NCI-H2029 treated with DMSO at 0.1 percent for 48 hours (cell line): ENCODE data around the gene DZIP1L.

Source experiments
- DNase-seq: peaks from one replicate; lab custom pipeline; 2025; lab: John Stamatoyannopoulos, UW

Gene DZIP1L

DNA sequence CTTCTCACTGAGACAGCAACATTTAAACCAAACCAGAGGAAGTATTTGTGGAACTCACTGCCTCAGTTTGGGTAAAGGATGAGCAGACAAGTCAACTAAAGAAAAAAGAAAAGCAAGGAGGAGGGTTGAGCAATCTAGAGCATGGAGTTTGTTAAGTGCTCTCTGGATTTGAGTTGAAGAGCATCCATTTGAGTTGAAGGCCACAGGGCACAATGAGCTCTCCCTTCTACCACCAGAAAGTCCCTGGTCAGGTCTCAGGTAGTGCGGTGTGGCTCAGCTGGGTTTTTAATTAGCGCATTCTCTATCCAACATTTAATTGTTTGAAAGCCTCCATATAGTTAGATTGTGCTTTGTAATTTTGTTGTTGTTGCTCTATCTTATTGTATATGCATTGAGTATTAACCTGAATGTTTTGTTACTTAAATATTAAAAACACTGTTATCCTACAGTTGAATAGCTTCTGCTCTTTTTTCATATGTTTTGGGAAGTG lies 82.2 kb downstream of the DZIP1L start:
- DNase-seq = no peak

- no peak for DNase-seq
These were observed 82.8 kb downstream of the DZIP1L start for GRCh38 chr3:138032567-138032966.

DNA sequence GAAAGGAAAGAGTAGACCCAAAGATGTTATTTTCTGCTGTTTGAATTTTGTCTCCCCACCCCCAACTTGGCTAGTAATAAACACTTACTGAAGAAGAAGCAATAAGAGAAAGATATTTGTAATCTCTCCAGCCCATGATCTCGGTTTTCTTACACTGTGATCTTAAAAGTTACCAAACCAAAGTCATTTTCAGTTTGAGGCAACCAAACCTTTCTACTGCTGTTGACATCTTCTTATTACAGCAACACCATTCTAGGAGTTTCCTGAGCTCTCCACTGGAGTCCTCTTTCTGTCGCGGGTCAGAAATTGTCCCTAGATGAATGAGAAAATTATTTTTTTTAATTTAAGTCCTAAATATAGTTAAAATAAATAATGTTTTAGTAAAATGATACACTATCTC lies 83.9 kb downstream of the DZIP1L start:
- no peak for DNase-seq

GRCh38 chr3:138030734-138031280 lies 84.6 kb downstream of the DZIP1L start:
- DNase-seq = no peak

DNA sequence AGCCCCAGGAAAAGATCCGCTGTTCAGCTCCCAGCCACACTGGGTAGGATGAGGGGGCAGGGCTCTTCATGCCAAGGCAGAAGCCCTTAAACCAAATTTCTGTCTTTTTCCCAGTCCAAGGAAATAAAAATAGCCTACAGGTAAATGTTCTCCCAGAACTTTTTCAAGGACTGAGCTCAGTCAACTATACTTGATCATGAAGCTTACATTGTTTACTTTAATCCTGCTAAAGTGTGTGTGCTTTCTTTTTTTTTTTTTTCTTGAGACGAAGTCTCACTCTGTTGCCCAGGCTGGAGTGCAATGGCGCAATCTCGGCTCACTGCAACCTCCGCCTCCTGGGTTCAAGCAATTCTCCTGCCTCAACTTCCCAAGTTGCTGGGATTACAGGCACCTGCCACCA lies 87.6 kb downstream of the DZIP1L start:
- DNase-seq = no peak

- DNase-seq = no peak
These were observed 89.9 kb downstream of the DZIP1L start for GRCh38 chr3:138025553-138025952.

- no peak for DNase-seq
These were observed 91.7 kb downstream of the DZIP1L start for GRCh38 chr3:138023754-138024153.

- no peak for DNase-seq
These were observed 95.9 kb downstream of the DZIP1L start for GRCh38 chr3:138019281-138020069.

- DNase-seq = no peak
These were observed 99.3 kb downstream of the DZIP1L start for GRCh38 chr3:138016065-138016464.

DNA sequence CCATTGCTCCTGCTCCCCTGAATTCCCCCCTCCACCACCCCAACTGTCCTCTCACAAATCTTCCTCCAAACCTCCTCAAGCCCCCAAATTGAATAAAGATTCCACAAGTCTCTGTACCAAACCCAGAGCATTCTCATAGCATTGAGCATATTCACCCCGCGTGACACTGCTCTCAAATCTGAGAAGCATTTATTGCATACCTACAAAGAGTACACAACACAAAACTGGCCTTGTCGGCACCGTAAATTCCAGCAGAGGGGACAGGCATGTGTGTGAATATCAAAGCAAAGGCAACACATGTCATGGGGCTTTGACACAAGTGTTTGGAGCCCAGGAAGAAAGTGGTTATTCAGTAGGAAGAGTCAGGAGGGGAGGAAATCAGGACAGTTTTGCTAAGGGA lies 102.9 kb downstream of the DZIP1L start:
- DNase-seq = no peak
